Glutamatergic neuron (in vitro differentiated cells): Measurements from ENCODE around the gene SERINC5. TPM values are rescaled to one million over a fixed set of nuclear protein-coding genes. Genes with fewer than 3 reads are reported as not detected.
"Not testable (repeated sequence)": the region's sequence is repeated elsewhere in the genome, so short reads cannot be mapped to it uniquely, and the experiment has no call there.

Experiments
- DNase-seq: peaks from one replicate; pipeline ENCODE4 v3.0.0; 2022
- H3K27ac Mint-ChIP-seq: one replicate; pipeline ENCODE4 v1.8.0; 2020; ENCODE audit warnings: mild to moderate bottlenecking, mixed read lengths, inconsistent platforms; ENCODE audit not compliant: unreplicated experiment
- H3K27me3 Mint-ChIP-seq: one replicate; pipeline ENCODE4 v1.8.0; 2020; ENCODE audit warnings: mild to moderate bottlenecking, moderate library complexity, mixed read lengths, inconsistent platforms; ENCODE audit not compliant: unreplicated experiment
- H3K36me3 Mint-ChIP-seq: one replicate; pipeline ENCODE4 v1.8.0; 2020; ENCODE audit warnings: mild to moderate bottlenecking, mixed read lengths, inconsistent platforms; ENCODE audit not compliant: unreplicated experiment
- H3K4me1 Mint-ChIP-seq: one replicate; pipeline ENCODE4 v1.8.0; 2020; ENCODE audit warnings: mild to moderate bottlenecking, low read depth, mixed read lengths, inconsistent platforms; ENCODE audit not compliant: unreplicated experiment
- H3K4me3 Mint-ChIP-seq: one replicate; pipeline ENCODE4 v1.8.0; 2020; ENCODE audit warnings: mild to moderate bottlenecking, mixed read lengths, inconsistent platforms; ENCODE audit not compliant: unreplicated experiment
- H3K9me3 Mint-ChIP-seq: one replicate; pipeline ENCODE4 v1.8.0; 2020; ENCODE audit warnings: mild to moderate bottlenecking, moderate library complexity, mixed read lengths, inconsistent platforms; ENCODE audit not compliant: unreplicated experiment
- total RNA-seq: library from RNA; stranded (reverse); fragmentation: NEBNext Ultra II Directional; extraction: Animal tissue kit (Norgen Biotek cat#: 25700); gene quantifications from one replicate; pipeline ENCODE4 v1.2.1, GENCODE V29; 2021; ENCODE audit not compliant: unreplicated experiment
- TF ChIP-seq, protein P1 (sequence below): fragments of 200-600 bp; sonication (generic); IDR thresholded peaks from one replicate; pipeline ENCODE4 v1.5.0; 2021; ENCODE audit not compliant: partially characterized antibody, unreplicated experiment

The SERINC5 gene
- total RNA-seq, 1 donor from 2014 or later: 15.1 TPM

DNA sequence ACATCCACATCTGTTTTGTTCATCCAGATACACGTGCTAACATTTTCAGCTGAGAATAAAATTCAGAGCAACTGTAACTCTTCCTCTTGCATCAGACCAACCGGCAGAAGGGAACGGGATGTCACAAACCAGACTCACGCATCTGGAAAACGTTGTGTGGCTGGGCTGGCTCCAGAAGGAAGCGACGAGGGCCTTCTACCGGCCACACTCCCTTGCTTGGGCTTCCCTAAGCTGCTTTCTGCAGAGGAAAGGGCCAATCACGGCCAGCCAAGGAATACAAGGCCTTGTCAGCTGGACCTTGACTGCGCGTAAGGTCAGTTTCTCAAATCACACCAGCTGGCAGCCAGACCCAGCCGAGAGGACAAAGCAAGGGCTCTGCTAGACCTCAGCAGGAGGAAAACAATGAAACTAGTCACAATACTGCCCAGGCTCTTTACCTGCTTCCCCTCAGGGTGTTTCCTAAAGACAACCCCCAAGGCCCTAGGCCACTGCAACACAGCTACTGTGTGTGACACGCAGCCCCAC is 114.6 kb downstream of the SERINC5 start:
- H3K9me3 Mint-ChIP-seq: peaks cover 3% of the 10 kb centered on the region
- DNase-seq: peak; percentile 60
- peaks cover 20% of the 10 kb centered on the region for H3K4me1 Mint-ChIP-seq
- TF ChIP-seq, protein P1, sequence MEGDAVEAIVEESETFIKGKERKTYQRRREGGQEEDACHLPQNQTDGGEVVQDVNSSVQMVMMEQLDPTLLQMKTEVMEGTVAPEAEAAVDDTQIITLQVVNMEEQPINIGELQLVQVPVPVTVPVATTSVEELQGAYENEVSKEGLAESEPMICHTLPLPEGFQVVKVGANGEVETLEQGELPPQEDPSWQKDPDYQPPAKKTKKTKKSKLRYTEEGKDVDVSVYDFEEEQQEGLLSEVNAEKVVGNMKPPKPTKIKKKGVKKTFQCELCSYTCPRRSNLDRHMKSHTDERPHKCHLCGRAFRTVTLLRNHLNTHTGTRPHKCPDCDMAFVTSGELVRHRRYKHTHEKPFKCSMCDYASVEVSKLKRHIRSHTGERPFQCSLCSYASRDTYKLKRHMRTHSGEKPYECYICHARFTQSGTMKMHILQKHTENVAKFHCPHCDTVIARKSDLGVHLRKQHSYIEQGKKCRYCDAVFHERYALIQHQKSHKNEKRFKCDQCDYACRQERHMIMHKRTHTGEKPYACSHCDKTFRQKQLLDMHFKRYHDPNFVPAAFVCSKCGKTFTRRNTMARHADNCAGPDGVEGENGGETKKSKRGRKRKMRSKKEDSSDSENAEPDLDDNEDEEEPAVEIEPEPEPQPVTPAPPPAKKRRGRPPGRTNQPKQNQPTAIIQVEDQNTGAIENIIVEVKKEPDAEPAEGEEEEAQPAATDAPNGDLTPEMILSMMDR: no peak
- H3K36me3 Mint-ChIP-seq: no peaks in the 10 kb centered on the region
- peaks cover 2% of the 10 kb centered on the region for H3K27me3 Mint-ChIP-seq
- H3K27ac Mint-ChIP-seq: peak overlapping the region; percentile 95
- no peak overlapping the region for H3K4me3 Mint-ChIP-seq

DNA sequence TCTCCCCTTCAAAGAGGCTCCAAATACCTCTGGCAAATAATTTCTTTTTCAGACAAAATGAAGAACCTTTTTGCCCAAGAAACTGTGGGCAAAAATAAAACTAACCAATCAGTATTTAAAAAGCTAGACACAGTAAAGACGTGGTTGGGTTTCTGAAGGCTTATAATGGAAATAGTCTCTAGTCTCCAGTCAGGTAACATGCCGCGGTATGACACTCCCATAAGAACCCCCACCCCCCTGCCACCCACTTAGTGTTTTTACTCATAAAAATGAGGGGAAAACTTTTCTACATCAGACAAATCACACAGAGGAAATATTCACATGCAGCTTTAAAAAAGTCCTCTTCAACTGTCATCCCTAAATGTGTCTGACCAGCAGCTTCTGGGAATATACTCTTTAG is 115.4 kb downstream of the SERINC5 start:
- DNase-seq: no peak
- H3K27me3 Mint-ChIP-seq: peaks cover 2% of the 10 kb centered on the region
- TF ChIP-seq, protein P1: no peak
- no peaks in the 10 kb centered on the region for H3K36me3 Mint-ChIP-seq
- H3K27ac Mint-ChIP-seq: no peak overlapping the region
- H3K4me1 Mint-ChIP-seq: peaks cover 20% of the 10 kb centered on the region
- no peak overlapping the region for H3K4me3 Mint-ChIP-seq
- peaks cover 3% of the 10 kb centered on the region for H3K9me3 Mint-ChIP-seq

DNA sequence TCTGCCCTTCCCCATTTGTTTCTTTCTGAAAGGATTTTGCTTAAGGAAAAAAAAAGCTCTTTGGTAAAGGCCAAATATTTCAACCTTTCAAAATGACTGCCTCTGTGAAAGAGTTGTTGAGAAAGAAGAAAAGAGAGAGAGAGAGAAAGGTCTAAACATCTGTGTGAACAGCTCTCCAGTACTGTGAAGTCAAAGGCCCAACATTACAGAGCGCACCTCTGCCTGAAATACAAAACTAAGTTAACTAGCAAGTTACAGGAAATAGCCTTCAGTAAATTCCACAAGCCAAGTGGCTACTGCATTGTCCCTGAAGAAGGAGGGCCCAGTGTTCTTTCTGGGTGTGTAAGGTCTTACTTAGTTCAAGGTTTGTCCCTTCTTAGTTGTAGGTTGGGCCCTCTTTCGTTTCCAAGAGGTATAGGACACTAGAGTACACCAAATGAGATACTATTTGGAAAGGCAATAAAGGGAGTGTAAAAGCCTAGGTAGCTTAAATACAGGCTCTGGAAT is 116.3 kb downstream of the SERINC5 start:
- peaks cover 3% of the 10 kb centered on the region for H3K9me3 Mint-ChIP-seq
- H3K27ac Mint-ChIP-seq: no peak overlapping the region
- peaks cover 18% of the 10 kb centered on the region for H3K4me1 Mint-ChIP-seq
- TF ChIP-seq, protein P1: no peak
- H3K36me3 Mint-ChIP-seq: no peaks in the 10 kb centered on the region
- DNase-seq: no peak
- no peak overlapping the region for H3K4me3 Mint-ChIP-seq
- peaks cover 2% of the 10 kb centered on the region for H3K27me3 Mint-ChIP-seq

DNA sequence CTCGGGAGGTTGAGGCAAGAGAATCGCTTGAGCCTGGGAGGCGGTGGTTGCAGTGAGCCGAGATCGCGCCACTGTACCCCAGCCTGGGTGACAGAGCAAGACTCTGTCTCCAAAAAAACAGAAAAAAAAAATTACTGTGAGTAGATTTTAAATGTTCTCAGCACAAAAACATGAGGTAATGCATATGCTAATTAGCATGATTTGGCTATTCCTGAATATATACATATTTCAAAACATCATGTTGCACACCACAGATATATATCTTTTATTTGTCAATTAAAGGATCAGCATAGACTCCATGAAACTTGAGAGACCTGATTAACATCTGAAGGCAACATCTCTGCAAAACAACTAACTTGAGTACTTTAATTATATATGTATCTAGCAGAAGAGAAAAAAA is 117.4 kb downstream of the SERINC5 start:
- Mint-ChIP-seq H3K4me3 (no peak overlapping the region), H3K4me1 (peaks cover 18% of the 10 kb centered on the region), H3K27me3 (peaks cover 2% of the 10 kb centered on the region), H3K27ac (no peak overlapping the region), H3K9me3 (peaks cover 3% of the 10 kb centered on the region), H3K36me3 (no peaks in the 10 kb centered on the region)
- no peak for DNase-seq
- TF ChIP-seq, protein P1: no peak

DNA sequence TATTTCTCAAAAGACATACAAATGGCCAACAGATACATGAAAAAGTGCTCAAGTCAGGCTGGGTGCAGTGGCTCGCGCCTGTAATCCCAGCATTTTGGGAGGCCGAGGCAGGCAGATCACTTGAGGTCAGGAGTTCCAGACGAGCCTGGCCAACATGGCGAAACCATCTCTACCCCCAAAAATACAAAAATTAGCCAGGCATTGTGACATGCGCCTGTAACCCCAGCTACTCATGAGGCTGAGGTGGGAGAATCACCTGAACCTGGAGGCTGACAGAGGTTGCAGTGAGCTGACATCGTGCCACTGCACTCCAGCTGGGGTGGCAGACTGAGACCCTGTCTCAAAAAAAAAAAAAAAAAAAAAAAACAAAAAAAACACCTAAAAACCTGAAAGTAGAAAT is 119.0 kb downstream of the SERINC5 start:
- not testable (repeated sequence) for H3K36me3 Mint-ChIP-seq, DNase-seq, H3K4me3 Mint-ChIP-seq, H3K27ac Mint-ChIP-seq, H3K27me3 Mint-ChIP-seq, H3K9me3 Mint-ChIP-seq
- peaks cover 12% of the 10 kb centered on the region for H3K4me1 Mint-ChIP-seq
